HG03159 (cell line): ENCODE results near the gene SEMA4A.
"Not testable (repeated sequence)": the region's sequence is repeated elsewhere in the genome, so short reads cannot be mapped to it uniquely, and the experiment has no call there.

Experiments used
- ATAC-seq: cut with Tn5 transposase; IDR thresholded peaks from one replicate; pipeline ENCODE4 v1.9.1; 2021; ENCODE audit warnings: mild to moderate bottlenecking, moderate library complexity; ENCODE audit not compliant: unreplicated experiment

SEMA4A gene

DNA sequence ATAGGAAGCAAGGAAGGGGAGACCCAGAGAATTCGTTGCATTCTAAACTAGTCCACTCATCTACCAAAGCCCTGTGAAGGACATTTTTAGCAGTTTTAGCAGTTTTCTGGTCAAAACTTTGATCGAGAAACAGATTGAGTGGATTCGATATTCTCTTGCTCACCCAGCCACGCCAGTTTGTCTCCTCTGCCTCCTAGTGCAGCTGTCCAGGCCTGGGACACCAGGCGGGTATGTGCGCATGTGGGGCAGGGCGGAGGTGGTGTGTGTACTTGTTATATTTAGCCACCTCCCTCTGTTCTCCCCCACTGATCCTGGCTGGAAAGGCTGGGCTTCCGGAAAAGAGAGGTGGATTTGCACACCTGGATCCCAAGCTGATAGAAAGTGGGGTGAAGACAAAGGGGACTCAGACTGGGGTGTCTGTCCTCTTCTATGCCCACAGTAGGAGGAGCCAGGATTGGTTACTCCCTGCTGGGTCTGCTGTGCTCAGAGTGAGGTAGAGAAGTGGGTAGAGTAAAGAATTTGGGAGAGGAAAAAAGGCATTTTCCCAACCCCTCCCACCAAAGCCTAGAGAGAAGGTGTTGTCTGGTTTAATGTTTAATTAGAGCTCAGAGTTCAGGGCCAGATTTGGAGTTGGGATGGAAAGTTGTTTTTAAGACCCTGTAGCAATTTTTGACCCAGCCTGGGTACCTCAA, 35.1 kb upstream of the SEMA4A start:
- no peak for ATAC-seq

DNA sequence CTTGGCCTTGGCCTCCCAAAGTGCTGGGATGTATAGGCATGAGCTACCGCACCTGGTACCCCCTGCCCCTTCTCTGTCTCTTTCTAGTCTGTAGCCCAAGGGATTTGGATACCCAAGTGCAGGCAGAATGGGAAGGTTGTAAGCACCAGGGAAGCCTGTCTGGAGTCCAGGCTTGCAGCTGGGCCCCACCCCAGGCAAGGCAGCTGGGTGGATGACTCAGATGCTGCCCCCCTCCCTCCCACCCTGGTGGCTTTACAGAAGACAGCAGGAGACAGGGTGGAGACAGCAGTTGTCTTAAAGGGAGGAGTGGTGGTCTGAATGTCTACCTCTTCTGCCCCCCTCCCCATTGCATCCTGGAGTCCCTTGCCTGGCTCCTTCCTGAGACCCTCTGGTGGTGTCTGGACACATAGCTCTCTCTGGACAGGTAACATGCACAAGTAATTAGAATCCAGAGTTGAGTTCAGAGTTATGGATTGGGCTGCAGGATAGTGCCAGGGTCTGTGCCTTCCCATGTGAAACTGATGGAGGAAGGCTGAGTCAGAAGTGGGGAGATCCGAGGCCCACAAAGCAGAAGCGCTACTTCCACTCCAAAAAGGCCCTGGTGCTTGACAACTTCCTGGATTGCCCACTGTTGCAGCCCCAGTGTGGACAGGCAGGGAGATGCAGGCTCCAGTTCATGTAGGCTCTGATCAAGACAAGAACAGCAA, 33.7 kb upstream of the SEMA4A start:
- ATAC-seq, result no peak

GRCh38 chr1:156120318-156120717, 33.1 kb upstream of the SEMA4A start:
- ATAC-seq, result no peak

- ATAC-seq, result not testable (repeated sequence)
These were observed 32.4 kb upstream of the SEMA4A start for GRCh38 chr1:156121005-156121404.

- ATAC-seq, result no peak
These were observed 31.9 kb upstream of the SEMA4A start for GRCh38 chr1:156121457-156121856.

- ATAC-seq, result no peak
These were observed 31.3 kb upstream of the SEMA4A start for GRCh38 chr1:156122086-156122485.

DNA sequence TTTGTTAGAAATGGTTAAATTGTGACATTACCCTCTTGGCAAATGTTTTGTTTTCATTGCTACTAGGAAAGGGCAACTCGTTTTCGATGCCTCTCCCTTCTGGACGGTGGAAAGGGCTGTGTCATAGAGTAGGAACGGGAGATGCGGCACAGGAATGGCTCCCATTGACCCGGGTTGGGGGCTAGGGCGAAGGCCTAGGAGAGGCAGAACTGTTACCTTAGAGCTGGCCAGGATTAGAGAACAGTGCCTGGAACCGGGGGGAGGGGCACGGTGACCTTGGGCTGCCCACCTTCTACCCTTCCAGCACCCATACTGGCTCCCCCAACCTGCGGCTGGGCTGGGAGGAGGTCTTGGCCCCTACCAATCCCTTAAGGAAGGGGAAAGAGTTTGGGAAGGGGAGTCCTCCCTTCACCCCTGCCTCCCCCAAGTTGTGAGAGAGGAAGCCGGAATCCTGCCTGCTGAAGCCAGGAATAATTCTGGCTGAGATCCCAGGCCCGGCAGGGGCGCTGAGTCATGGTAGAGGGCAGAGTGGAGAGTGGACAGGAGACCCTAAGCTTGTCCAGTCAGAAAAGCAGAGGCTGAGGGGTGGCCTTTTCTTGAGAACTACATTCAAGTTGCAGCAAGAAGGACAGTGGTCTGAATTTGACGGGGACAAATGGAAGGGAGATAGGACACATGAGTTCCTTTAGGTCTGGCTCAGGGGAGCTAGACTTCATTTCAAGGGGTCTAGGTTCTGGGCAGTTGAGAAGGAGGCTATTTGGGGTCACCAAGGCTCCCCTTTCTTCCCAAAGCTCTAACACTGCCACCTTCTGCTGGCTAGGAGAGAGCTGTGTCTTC, 30.6 kb upstream of the SEMA4A start:
- no peak for ATAC-seq

GRCh38 chr1:156123356-156124196, 29.8 kb upstream of the SEMA4A start:
- no peak for ATAC-seq

DNA sequence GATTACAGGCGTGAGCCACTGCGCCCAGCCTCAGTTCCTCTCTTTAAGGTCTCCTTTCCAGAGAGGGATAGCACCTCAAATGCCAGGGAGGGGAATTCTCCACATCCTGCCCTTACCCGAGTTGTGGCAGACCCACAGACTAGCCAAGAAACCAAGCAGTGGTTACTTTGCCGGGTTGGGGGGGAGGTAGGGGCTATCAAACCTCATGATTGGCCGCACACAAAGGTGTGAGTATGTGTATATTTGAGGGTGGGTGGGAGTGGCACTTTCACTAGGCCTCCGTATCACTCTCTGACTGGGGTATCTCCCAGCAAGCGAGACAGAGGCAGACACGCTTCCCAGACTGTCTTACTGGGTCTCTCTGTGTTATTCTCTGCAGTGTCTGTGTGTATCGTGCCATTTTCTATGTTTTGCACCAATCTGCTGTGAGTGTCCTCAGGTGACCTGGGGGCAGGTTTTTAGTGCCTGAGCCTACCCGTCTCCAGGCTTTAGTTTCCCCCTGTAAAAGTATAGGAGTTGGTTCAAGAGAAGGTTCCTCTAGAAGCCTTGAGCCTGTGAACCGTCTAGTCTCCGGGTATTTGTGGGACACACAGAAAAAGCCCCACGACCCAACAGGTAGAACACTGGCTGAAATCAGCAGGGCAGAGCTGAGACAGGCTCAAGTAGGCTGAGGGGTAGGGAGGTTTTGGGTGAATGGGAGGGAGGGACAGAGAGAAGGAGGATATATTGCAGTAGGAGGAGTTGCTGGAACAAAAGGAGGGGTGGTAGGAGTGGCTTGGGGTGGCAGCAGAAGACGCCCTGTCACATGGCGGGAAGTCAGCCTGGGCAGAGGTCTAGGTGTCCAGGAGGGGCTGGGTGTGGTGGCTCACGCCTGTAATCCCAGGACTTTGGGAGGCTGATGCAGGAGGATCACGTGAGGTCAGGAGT, 28.6 kb upstream of the SEMA4A start:
- ATAC-seq, result no peak

- ATAC-seq, result not testable (repeated sequence)
These were observed 27.8 kb upstream of the SEMA4A start for GRCh38 chr1:156125544-156125943.

DNA sequence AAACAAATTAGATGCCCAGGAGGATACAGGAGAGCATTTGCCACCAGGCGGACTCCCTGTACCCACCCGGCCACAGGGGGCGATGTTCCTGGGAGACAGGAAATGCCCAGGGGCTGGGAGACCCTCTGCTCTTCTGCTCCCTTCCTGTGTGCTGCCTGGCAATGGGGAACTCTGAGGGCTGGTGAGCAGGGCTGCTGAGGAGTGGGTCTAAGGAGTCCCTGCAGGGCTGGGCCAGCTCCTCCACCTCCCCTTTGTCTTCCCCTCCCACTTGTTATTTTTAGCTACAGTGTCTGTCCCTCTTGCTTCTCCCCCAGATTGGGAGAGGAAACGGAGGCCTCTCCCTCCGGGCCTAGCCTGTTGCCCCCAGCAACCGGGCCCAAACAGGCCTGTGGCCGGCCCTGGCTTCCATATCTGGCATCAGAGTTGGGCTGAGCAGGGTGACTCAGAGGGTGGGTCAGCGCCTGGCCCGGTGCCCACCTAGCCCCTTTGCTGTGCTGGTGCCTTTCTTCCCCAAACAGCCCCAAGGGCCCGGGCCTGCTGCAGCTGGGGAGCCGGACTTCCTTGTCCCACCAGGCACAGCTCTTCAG, 27.2 kb upstream of the SEMA4A start:
- ATAC-seq, result no peak

GRCh38 chr1:156126630-156127534, 26.5 kb upstream of the SEMA4A start:
- ATAC-seq, result no peak

DNA sequence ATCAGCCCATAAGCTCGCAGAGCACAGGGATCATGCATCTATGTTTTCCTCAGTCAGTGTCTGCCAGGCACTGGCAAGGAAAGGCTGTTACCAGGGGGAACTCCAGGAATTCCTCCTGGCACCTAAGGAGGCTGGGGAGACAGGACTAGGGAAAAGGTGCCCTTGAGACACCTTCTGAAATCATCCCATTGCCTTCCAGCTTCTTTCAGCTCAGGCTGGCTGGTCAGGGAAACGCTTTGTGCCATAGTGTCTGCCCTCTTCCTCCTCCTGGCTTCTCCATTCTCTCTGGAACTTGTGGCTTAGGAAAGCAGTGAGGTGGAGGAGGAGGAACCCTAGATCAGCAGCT, 25.1 kb upstream of the SEMA4A start:
- no peak for ATAC-seq

GRCh38 chr1:156128654-156129597, 24.5 kb upstream of the SEMA4A start:
- no peak for ATAC-seq

DNA sequence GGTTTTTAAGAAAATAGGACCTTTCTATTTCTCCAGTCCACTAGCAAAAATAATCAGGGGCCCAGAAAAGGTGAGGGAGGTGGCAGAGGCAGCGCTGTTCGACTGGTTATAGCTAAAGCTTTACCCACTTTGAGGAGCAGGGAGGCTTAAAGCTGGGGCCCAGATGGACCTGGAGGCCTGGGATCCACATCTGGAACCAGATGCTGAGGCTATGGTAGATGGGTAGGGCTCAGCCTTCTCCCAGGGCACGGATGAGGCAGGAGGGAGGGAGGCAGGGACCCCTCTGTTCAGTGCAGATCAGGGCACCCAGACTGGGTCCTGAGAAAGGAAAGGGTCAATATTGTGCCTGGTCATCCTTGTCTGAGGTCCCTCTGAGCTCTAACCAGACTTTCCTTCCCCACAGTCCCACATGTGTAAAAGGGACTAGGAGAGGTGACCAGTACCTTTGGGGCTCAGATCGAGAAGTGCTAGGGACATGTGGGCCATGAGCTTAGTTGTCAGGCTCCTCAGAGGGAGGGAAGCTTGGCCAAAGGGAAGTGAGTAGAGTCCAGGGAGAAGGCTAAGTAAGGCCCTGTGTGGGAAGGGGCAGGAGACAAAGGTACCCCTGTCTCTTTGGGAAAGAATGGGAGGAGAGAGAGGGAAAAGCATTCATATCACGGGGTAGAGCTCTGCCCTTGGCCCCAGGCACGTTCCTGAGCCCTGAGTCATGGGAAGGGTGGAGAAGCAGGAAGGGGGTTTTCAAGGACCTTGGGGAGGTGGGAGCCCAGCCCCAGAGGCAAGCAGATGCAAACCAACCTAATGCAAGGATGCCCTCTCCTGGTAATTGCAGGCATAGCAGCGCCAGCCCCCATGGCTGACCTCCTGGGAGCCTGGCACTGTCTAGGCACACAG, 23.5 kb upstream of the SEMA4A start:
- no peak for ATAC-seq

- no peak for ATAC-seq
These were observed 22.8 kb upstream of the SEMA4A start for GRCh38 chr1:156130578-156130942.
